GM12878 (cell line): ENCODE results near the gene FLACC1. TPM values are rescaled to one million over a fixed set of nuclear protein-coding genes. Genes with fewer than 3 reads are reported as not detected.

Source experiments
- ATAC-seq: fragments of 200-7000 bp; cut with Tn5 transposase; 3 replicates; pipeline ENCODE4 v1.9.1; 2020; ENCODE audit warnings: mild to moderate bottlenecking, moderate library complexity
- BruUV-seq: library from RNA; stranded (reverse); fragments of 400-500 nt; replicated peaks from 2 replicates; lab custom pipeline; 2021; lab: Mats Ljungman, UMichigan
- CTCF ChIA-PET: fragments of 300-600 bp; sonication (Branson Sonifier 250); formaldehyde crosslinking; extraction: SDS; loops from one replicate; lab custom pipeline; 2021; ENCODE audit warnings: inconsistent platforms; lab: Yijun Ruan, JAX
- POLR2A ChIA-PET: fragments of 350-600 bp; formaldehyde crosslinking; extraction: SDS; loops from one replicate; lab custom pipeline; 2021; ENCODE audit warnings: inconsistent platforms; lab: Charles Lee
- RAD21 ChIA-PET: fragments of 300-600 bp; sonication (Branson Sonifier 250); formaldehyde crosslinking; loops from one replicate; lab custom pipeline; 2023; ENCODE audit warnings: antibody characterized with exemption; ENCODE audit not compliant: unreplicated experiment; lab: Charles Lee
- SMC1A ChIA-PET: fragments of 300-600 bp; sonication (Branson Sonifier 250); formaldehyde crosslinking; loops from one replicate; lab custom pipeline; 2023; ENCODE audit not compliant: unreplicated experiment, uncharacterized antibody; lab: Charles Lee
- DNase-seq: peaks from one replicate; pipeline ENCODE4 v3.0.0-alpha.2; 2011; ENCODE audit warnings: low read depth, low spot score
- FAIRE-seq: peaks from 3 replicates; lab custom pipeline; 2011; peaks lifted over from hg19 to GRCh38; lab: Jason Lieb, UNC
- H2AFZ ChIP-seq: 2 replicates; pipeline ENCODE4 v1.6.0; 2011; ENCODE audit warnings: low read depth, low read length, control low read depth; ENCODE audit not compliant: control insufficient read depth
- H3K27ac ChIP-seq: 2 replicates; pipeline ENCODE4 v1.5.1; 2011; ENCODE audit warnings: control low read depth; ENCODE audit not compliant: control insufficient read depth, insufficient read depth
- H3K27me3 ChIP-seq, 2 experiments: replicated peaks in 1 of 2; 2 replicates each; pipeline versions ENCODE4 v1.6.0 to v1.6.1; 2011; ENCODE audit warnings: low read length in 1 of 2; ENCODE audit not compliant: control insufficient read depth in 2 of 2, insufficient read depth in 2 of 2
- H3K36me3 ChIP-seq, 2 experiments: 2 replicates each; pipeline ENCODE4 v1.5.1; 2011; ENCODE audit warnings: low read length in 1 of 2; ENCODE audit not compliant: control insufficient read depth in 2 of 2, insufficient read depth in 2 of 2
- H3K4me1 ChIP-seq: 2 replicates; pipeline ENCODE4 v1.6.1; 2011; ENCODE audit warnings: mild to moderate bottlenecking, low read length, moderate library complexity, mixed read lengths; ENCODE audit not compliant: control insufficient read depth, insufficient read depth
- H3K4me2 ChIP-seq: 2 replicates; pipeline ENCODE4 v1.6.0; 2011; ENCODE audit warnings: control low read depth; ENCODE audit not compliant: control insufficient read depth, insufficient read depth
- H3K4me3 ChIP-seq: fragments of 200-600 bp; sonication (generic); 2 replicates; pipeline ENCODE4 v1.5.1; 2016
- H3K79me2 ChIP-seq: 2 replicates; pipeline ENCODE4 v1.6.0; 2011; ENCODE audit warnings: low read length; ENCODE audit not compliant: control insufficient read depth, insufficient read depth
- H3K9ac ChIP-seq: 2 replicates; pipeline ENCODE4 v1.8.0; 2011; ENCODE audit warnings: low read length, control low read depth, mixed read lengths; ENCODE audit not compliant: control insufficient read depth, insufficient read depth
- H3K9me3 ChIP-seq: replicated peaks from 3 replicates; pipeline ENCODE4 v1.5.1; 2011; ENCODE audit warnings: mild to moderate bottlenecking, low read length; ENCODE audit not compliant: control insufficient read depth, insufficient read depth
- H4K20me1 ChIP-seq: 2 replicates; pipeline ENCODE4 v1.6.0; 2011; ENCODE audit not compliant: control insufficient read depth, insufficient read depth
- CEBPB ChIP-seq, 2 experiments: fragments of 150-350 bp in 1 of 2; IDR thresholded peaks; 2 replicates each; pipeline ENCODE4 v1.6.1; 2012 to 2014; ENCODE audit warnings: low read depth in 2 of 2, low read length in 2 of 2, borderline replicate concordance in 1 of 2, inconsistent platforms in 1 of 2
- CHD4 ChIP-seq: fragments of 200-600 bp; sonication (generic); IDR thresholded peaks from 2 replicates; pipeline ENCODE4 v1.6.1; 2016; ENCODE audit warnings: mild to moderate bottlenecking
- EED ChIP-seq: sonication (generic); IDR thresholded peaks from 2 replicates; pipeline ENCODE4 v1.6.1; 2016; ENCODE audit warnings: antibody characterized with exemption, low read depth
- EGR1 ChIP-seq, 2 experiments: IDR thresholded peaks; 1 replicate in 1 of 2; 2 replicates in 1 of 2; pipeline ENCODE4 v1.6.1; 2011 to 2012; ENCODE audit warnings: low read depth in 2 of 2, low read length in 2 of 2, borderline replicate concordance in 1 of 2, mild to moderate bottlenecking in 1 of 2, moderate library complexity in 1 of 2
- JUND ChIP-seq: IDR thresholded peaks from 2 replicates; pipeline ENCODE4 v1.6.1; 2012; ENCODE audit warnings: low read depth, mild to moderate bottlenecking, low read length, improper control_type of control experiment, moderate library complexity
- MYB ChIP-seq: fragments of 150-350 bp; IDR thresholded peaks from 2 replicates; pipeline ENCODE4 v1.6.1; 2014; ENCODE audit warnings: mild to moderate bottlenecking, low read depth, low read length, borderline replicate concordance
- PAX5 ChIP-seq: IDR thresholded peaks from 2 replicates; pipeline ENCODE4 v1.6.1; 2011; ENCODE audit warnings: low read depth, low read length, borderline replicate concordance
- RUNX3 ChIP-seq: IDR thresholded peaks from 2 replicates; pipeline ENCODE4 v1.6.1; 2012; ENCODE audit warnings: low read length, inconsistent platforms
- WGBS: methylation state at CpG from one replicate; pipeline ENCODE4 v1.1.6; 2016; ENCODE audit warnings: low lambda C conversion rate; ENCODE audit not compliant: insufficient replicate concordance, insufficient coverage; ENCODE audit errors: missing lambda C conversion rate; 5-methylcytosine and 5-hydroxymethylcytosine counted together
- in situ Hi-C: fragments of 300-500 bp; cut with MboI; formaldehyde crosslinking; loops from 9 replicates; pipeline ENCODE4 v1.14.3; 2018; ENCODE audit warnings: mixed read lengths
- intact Hi-C: fragments of 100-400 bp; cut with micrococcal nuclease; formaldehyde crosslinking; loops from one replicate; pipeline ENCODE4 v1.14.2; 2022; ENCODE audit not compliant: unreplicated experiment
- polyA plus RNA-seq, 11 experiments: library from polyadenylated mRNA; depleted of rRNA in 4 of 11; unstranded in 6 of 11; stranded (reverse) in 5 of 11; fragments of >200 nt; fragmentation: Nextera tagmentation in 4 of 11; fragmentation: Illumina TruSeq in 1 of 11; extraction: Ambion mirVana in 4 of 11; extraction: Trizol in 1 of 11; gene quantifications; 1 replicate in 1 of 11; 2 replicates in 10 of 11; pipeline versions ENCODE4 v1.2.1 to v1.2.3, GENCODE V29; 2011 to 2016; ENCODE audit warnings: inconsistent platforms in 2 of 11, missing spikeins in 2 of 11, low read depth in 1 of 11
- total RNA-seq, 4 experiments: library from RNA; depleted of rRNA in 3 of 4; stranded (reverse); fragments of >200 nt in 3 of 4; fragmentation: Illumina TruSeq in 1 of 4; extraction: Trizol in 1 of 4; gene quantifications; 2 replicates each; pipeline versions ENCODE4 v1.2.1 to v1.2.3, GENCODE V29; 2013 to 2021
- TF ChIP-seq, protein P1 (sequence below): fragments of 450-650 bp; IDR thresholded peaks from 2 replicates; pipeline ENCODE4 v1.6.1; 2017; ENCODE audit warnings: mild to moderate bottlenecking, low read depth, inconsistent platforms; ENCODE audit not compliant: poor library complexity, severe bottlenecking
- TF ChIP-seq, protein P2 (sequence below): fragments of 450-650 bp; formaldehyde crosslinking; IDR thresholded peaks from 2 replicates; pipeline ENCODE4 v1.4.0; 2022; ENCODE audit warnings: mild to moderate bottlenecking, moderate library complexity

The FLACC1 gene
- total and polyA plus RNA-seq, 10 of the 15 experiments (the other 5 are each of a cell fraction or from before 2014, with no cell fraction given), result 0.08 to 0.54 (median 0.30) TPM; not detected in 2

DNA sequence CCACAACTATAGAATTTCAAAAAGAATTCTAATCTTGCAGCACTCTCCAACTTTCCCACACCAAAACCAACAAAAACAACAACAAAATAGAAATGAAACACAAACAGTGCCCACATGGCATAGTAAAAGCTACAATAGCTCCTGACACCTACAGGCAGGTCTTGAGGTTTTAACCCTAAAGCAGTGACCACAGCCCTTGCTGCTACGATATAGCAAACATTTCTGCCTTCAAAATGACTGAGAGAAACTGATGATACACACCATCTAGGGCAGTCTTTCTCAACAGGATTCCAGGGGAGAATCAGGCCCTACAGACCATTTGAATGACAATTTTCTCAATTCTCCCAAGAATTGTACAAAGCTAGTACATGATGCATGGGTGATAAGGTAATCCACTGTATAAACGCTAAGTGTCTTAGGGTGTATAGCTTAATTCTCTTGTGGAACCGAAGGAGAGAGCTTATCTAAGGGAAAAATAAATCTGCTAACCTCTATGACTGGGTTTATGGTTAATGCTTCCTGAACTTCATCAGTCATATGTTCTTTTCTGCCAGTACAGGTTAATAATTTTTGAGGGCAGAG lies 47.6 kb upstream of the FLACC1 start:
- H3K4me3 ChIP-seq, result no peak overlapping the region
- peaks cover 0 to 3% of the 10 kb centered on the region in 2 experiments; a peak in 1 of 4 replicates for H3K36me3 ChIP-seq
- no peaks in the 10 kb centered on the region for H4K20me1 ChIP-seq
- ChIA-PET RAD21 (no interaction called here), POLR2A (interaction anchor here (1.1 kb wide), 1 partner anchor 19 kb away, joined by 3 read pairs; no protein-coding TSS in a partner anchor), SMC1A (interaction anchor here (1.3 to 2.8 kb wide), 2 partner anchors 10 to 145 kb away, joined by 3 to 10 read pairs; no protein-coding TSS in a partner anchor), CTCF (interaction anchor here (1.0 to 1.6 kb wide), 4 partner anchors 20 to 173 kb away, joined by 3 read pairs; no protein-coding TSS in a partner anchor)
- intact Hi-C loops, result no loop called here
- WGBS, result 76% methylated on average over 3 of the region's 3 CpGs
- in situ Hi-C loops, result no loop called here
- no peaks in the 10 kb centered on the region for H3K79me2 ChIP-seq
- DNase-seq (no peak), FAIRE-seq (no peak), ATAC-seq (peak; percentile 54; the same call in 2 of the 3 replicates)
- peak; percentile 52; the same call in 1 of the 2 replicates for TF ChIP-seq RUNX3
- TF ChIP-seq, protein P1, sequence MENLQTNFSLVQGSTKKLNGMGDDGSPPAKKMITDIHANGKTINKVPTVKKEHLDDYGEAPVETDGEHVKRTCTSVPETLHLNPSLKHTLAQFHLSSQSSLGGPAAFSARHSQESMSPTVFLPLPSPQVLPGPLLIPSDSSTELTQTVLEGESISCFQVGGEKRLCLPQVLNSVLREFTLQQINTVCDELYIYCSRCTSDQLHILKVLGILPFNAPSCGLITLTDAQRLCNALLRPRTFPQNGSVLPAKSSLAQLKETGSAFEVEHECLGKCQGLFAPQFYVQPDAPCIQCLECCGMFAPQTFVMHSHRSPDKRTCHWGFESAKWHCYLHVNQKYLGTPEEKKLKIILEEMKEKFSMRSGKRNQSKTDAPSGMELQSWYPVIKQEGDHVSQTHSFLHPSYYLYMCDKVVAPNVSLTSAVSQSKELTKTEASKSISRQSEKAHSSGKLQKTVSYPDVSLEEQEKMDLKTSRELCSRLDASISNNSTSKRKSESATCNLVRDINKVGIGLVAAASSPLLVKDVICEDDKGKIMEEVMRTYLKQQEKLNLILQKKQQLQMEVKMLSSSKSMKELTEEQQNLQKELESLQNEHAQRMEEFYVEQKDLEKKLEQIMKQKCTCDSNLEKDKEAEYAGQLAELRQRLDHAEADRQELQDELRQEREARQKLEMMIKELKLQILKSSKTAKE, result no peak
- H2AFZ ChIP-seq, result no peak overlapping the region
- H3K9ac ChIP-seq, result no peak overlapping the region
- no peak overlapping the region for H3K27ac ChIP-seq
- no peaks in the 10 kb centered on the region for H3K4me1 ChIP-seq
- H3K4me2 ChIP-seq, result no peak overlapping the region
- BruUV-seq, result no TSS peak
- no peaks in the 10 kb centered on the region for H3K27me3 ChIP-seq
- no peaks in the 10 kb centered on the region for H3K9me3 ChIP-seq

DNA sequence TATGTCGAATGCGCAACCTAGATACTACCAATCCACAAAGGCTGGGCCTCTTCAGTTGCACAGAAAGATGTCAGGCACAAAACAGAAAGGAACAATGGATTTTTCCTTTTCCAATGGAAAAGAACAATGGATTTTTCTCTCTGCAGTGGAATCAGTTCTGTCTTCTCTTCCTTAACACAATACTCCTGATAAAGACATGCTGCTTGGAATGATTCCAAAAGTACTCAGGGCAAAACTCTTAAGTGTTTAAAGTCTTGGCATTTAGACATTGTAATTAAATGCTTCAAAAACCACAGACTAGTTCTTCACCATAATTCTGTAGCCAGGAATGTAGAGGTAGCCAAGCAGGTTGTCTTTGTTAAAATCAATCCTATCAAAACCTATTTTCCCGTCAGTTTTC lies 46.7 kb upstream of the FLACC1 start:
- no peaks in the 10 kb centered on the region for H3K79me2 ChIP-seq
- ATAC-seq (no peak), FAIRE-seq (no peak), DNase-seq (no peak)
- in situ Hi-C loops, result no loop called here
- WGBS, result 96% methylated on average over 3 of the region's 3 CpGs
- no peaks in the 10 kb centered on the region for H3K4me1 ChIP-seq
- H3K27me3 ChIP-seq, result no peaks in the 10 kb centered on the region
- no peak overlapping the region for H3K4me3 ChIP-seq
- H2AFZ ChIP-seq, result no peak overlapping the region
- H4K20me1 ChIP-seq, result no peaks in the 10 kb centered on the region
- H3K9me3 ChIP-seq, result no peaks in the 10 kb centered on the region
- ChIA-PET POLR2A (interaction anchor here (1.1 kb wide), 1 partner anchor 18 kb away, joined by 3 read pairs; no protein-coding TSS in a partner anchor), CTCF (interaction anchor here (1.0 kb wide), 1 partner anchor 39 kb away, joined by 3 read pairs; no protein-coding TSS in a partner anchor), SMC1A (interaction anchor here (1.8 to 2.8 kb wide), 3 partner anchors 9 to 48 kb away, joined by 6 to 10 read pairs (median 7); partner anchors contain the start of genes STRADB and TRAK2), RAD21 (no interaction called here)
- no peak overlapping the region for H3K9ac ChIP-seq
- intact Hi-C loops, result no loop called here
- no peak overlapping the region for H3K27ac ChIP-seq
- BruUV-seq, result no TSS peak
- H3K4me2 ChIP-seq, result no peak overlapping the region
- peaks cover 0 to 3% of the 10 kb centered on the region in 2 experiments; a peak in 1 of 4 replicates for H3K36me3 ChIP-seq
- TF ChIP-seq EED (no peak), CEBPB (IDR thresholded peaks at IDR 0.05; ENCODE audit: borderline replicate concordance in 1 of 2, low read depth in 2 of 2, low read length in 2 of 2) (no peak), PAX5 (no peak), CHD4 (no peak), EGR1 (IDR thresholded peaks at IDR 0.05; ENCODE audit: borderline replicate concordance in 1 of 2, low read depth in 2 of 2, low read length in 2 of 2) (no peak), MYB (no peak), JUND (no peak)
- TF ChIP-seq, protein P2, sequence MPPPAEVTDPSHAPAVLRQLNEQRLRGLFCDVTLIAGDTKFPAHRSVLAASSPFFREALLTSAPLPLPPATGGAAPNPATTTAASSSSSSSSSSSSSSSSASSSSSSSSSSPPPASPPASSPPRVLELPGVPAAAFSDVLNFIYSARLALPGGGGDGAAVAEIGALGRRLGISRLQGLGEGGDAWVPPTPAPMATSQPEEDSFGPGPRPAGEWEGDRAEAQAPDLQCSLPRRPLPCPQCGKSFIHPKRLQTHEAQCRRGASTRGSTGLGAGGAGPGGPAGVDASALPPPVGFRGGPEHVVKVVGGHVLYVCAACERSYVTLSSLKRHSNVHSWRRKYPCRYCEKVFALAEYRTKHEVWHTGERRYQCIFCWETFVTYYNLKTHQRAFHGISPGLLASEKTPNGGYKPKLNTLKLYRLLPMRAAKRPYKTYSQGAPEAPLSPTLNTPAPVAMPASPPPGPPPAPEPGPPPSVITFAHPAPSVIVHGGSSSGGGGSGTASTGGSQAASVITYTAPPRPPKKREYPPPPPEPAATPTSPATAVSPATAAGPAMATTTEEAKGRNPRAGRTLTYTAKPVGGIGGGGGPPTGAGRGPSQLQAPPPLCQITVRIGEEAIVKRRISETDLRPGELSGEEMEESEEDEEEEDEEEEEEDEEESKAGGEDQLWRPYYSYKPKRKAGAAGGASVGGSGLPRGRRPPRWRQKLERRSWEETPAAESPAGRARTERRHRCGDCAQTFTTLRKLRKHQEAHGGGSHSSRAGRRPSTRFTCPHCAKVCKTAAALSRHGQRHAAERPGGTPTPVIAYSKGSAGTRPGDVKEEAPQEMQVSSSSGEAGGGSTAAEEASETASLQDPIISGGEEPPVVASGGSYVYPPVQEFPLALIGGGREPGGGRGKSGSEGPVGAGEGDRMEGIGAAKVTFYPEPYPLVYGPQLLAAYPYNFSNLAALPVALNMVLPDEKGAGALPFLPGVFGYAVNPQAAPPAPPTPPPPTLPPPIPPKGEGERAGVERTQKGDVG (CRISPR knock-in tag), result no peak
